GM21526 (cell line): ENCODE data around the gene SLC5A11.
"Not testable (repeated sequence)": the region's sequence is repeated elsewhere in the genome, so short reads cannot be mapped to it uniquely, and the experiment has no call there.

Source experiments
- ATAC-seq: cut with Tn5 transposase; IDR thresholded peaks from one replicate; pipeline ENCODE4 v1.9.1; 2021; ENCODE audit warnings: moderate library complexity; ENCODE audit not compliant: unreplicated experiment, low FRiP score

SLC5A11 gene

GRCh38 chr16:24834459-24835335 lies 11.1 kb upstream of the SLC5A11 start:
- ATAC-seq, result no peak

GRCh38 chr16:24836836-24837235 lies 8.9 kb upstream of the SLC5A11 start:
- ATAC-seq, result no peak

DNA sequence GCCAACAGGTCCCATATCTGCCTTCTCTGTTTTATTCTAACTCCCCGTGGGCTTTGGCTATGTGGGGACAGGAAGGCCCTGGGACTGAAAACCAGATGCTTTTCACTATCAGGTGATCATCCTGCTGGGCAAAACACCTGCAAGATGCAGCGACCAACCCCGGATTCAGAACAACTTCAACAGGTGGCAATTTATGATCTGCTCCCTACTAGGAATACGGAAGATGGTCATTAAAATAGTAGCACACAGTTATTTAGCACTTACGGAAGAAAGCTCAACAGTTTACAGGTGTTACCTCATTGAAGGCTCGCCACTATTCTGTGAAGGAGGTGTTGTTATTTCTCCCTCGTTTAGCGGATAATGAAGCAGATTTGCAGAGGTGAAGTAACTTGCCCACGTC lies 7.8 kb upstream of the SLC5A11 start:
- no peak for ATAC-seq

DNA sequence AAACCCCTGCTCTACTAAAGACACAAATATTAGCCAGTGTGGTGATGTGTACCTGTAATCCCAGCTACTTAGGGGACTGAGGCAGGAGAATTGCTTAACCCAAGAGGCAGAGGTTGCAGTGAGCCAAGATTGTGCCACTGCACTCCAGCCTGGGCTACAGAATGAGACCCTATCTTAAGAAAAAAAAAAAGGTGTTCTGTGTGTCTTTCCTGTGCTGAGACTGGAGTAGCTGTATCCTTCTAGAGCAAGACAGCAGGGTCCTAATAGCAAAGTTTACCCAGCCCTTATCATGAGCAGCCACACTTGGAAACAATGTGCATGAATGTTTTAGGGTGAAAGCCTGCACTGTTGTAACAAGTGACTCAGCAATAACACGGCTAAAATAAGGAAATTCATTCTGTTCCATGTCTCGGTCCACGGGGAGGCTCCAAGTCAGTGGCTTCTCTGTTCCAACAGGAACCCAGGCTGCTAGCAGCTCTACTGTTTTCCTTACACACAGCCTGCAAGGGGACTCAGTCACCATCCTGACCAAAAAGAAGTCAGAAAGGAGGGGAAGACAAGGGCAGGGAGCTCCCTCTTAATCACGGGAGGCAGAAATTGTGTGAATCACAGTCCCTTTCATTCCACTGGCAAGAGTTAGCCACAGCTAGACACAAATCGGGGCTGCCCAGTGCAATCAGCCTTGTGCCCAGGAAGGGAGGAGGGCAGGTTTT lies 7.1 kb upstream of the SLC5A11 start:
- no peak for ATAC-seq

DNA sequence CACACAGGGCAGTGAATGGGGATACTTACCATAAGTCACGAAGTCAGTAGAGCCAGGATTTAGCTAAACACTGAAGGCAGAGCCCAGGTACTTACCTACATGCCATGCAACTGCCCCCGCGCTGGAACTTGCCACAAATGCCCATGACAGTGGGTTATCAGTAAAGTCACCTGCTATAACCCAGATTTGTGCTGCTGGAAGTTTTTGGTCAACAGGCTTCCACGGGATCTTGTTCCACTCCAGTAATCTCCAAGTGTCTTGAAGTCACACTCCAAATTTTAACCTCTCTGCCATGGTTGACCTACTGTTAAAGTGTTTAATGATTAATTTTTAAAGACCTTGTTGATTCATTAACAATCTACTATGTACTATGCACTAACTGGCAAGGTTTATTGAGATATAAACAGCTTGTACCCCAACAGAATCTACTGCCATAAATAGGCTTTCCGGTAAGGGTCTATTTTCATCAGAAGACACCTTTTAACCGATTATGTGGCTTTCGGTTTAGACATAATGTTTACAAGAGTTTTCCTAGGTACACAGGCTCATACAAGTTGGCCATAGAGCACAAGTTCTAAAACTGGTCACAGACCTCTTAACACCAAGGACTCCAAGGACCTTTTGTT lies 6.3 kb upstream of the SLC5A11 start:
- ATAC-seq, result no peak

- no peak for ATAC-seq
Observed at GRCh38 chr16:24841291-24841690, 4.5 kb upstream of the SLC5A11 start.

- no peak for ATAC-seq
Observed at GRCh38 chr16:24844101-24845030, 1.4 kb upstream of the SLC5A11 start.

GRCh38 chr16:24845031-24845365 lies 765 bp upstream of the SLC5A11 start:
- not testable (repeated sequence) for ATAC-seq

- ATAC-seq, result no peak
Observed at GRCh38 chr16:24846548-24847357, 990 bp downstream of the SLC5A11 start.

- ATAC-seq, result no peak
Observed at GRCh38 chr16:24847358-24847664, 1.5 kb downstream of the SLC5A11 start.

GRCh38 chr16:24848065-24848464 lies 2.3 kb downstream of the SLC5A11 start:
- no peak for ATAC-seq

DNA sequence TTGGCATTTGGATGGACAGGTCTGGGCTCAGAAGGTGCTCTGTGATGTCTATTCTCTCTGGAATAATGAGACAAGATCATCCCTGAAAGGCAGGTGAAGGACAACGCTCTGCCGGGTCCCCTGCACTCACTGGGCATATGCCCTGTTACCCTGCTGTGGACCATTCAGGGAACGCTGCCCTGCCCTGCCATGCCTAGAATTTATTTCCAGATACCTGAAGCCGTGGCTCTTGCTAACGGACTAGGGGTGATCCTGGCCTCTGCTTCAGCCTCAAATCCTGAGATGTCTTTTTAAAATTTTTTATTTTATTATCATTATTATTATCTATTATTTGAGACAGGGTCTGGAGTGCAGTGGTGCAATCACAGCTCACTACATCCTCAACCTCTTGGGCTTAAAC lies 3.9 kb downstream of the SLC5A11 start:
- no peak for ATAC-seq

DNA sequence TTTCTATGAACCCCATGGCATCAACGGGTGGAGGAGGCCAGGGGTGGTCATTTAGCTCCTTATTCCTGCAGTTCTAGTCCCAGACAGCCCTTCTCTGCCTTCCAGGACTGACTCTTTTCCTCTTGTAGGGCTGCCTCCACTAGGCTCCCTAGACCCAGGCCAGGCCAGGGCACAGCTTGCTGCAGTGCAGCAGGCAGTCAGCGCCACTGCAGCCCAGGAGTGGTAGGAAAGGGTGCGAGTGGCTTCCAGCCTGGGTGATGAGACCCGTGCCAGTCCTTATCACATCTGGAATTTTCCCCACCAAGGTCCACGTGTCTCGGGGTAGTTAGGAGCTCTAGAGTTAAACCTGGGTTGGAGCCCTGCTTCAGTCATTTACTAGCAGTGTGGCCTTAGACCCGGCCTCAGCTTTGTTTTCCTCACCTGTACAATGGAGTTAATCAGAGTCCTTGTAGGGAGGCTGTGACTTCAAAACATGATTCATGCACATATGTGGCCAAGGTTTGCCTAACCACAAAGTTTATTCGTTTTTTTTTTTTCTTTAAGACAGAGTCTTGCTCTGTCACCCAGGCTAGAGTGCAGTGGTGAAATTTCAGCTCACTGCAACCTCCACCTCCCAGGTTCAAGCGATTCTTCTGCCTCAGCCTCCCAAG lies 4.7 kb downstream of the SLC5A11 start:
- ATAC-seq, result no peak

GRCh38 chr16:24851700-24852099 lies 5.9 kb downstream of the SLC5A11 start:
- ATAC-seq, result no peak

DNA sequence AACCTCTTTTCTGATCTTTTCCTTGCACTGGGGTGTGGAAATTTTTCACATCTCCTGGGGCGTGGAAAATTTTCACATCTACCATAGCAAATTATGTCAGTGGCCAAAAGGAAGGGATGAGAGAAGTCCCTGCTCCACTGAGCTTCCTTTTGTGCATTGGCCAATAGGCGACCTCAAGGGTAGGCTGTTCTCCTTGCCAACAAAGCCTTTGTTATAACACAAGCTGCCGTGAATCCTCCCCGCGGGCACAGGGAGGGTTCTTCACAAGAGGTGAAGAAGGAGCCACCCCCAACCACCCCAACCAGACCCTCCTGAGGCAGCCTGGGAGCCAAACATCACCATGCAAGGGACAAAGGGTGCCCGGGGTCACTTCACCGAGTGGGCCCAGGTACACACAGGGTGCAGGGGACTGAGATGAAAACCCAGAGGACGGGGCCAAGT lies 6.5 kb downstream of the SLC5A11 start:
- ATAC-seq, result no peak

- ATAC-seq, result no peak
Observed at GRCh38 chr16:24853169-24853824, 7.5 kb downstream of the SLC5A11 start.

- no peak for ATAC-seq
Observed at GRCh38 chr16:24853830-24854229, 8.1 kb downstream of the SLC5A11 start.

DNA sequence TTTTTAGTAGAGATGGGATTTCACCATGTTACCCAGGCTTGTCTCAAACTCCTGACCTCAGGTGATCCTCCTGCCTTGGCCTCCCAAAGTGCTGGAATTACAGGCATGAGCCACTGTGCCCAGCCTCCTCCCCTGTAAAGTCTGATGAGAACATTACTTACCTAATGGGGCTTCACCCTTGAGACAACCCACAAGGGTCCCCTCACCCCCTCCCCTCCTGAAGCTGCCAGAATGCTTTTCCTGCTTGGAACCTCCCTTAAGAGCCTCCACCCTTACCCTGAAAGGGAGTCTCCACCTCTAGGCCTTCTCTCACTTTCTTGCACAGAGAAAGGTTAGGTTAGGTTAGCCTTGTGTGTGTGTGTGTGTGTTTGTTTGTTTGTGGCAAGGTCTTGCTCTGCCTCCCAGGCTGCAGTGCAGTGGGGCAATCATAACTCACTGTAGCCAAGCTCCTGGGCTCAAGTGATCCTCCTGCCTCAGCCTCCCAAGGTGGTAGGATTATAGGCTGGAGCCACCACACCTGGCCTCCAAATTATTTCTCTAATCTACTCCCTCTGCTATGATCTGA lies 8.9 kb downstream of the SLC5A11 start:
- no peak for ATAC-seq
